ENCODE data around the gene AGAP1. TPM values are rescaled to one million over a fixed set of nuclear protein-coding genes. Genes with fewer than 3 reads are reported as not detected.

AGAP1 gene
- total RNA-seq: 19.5 and 30.0 TPM in 2 replicates

DNA sequence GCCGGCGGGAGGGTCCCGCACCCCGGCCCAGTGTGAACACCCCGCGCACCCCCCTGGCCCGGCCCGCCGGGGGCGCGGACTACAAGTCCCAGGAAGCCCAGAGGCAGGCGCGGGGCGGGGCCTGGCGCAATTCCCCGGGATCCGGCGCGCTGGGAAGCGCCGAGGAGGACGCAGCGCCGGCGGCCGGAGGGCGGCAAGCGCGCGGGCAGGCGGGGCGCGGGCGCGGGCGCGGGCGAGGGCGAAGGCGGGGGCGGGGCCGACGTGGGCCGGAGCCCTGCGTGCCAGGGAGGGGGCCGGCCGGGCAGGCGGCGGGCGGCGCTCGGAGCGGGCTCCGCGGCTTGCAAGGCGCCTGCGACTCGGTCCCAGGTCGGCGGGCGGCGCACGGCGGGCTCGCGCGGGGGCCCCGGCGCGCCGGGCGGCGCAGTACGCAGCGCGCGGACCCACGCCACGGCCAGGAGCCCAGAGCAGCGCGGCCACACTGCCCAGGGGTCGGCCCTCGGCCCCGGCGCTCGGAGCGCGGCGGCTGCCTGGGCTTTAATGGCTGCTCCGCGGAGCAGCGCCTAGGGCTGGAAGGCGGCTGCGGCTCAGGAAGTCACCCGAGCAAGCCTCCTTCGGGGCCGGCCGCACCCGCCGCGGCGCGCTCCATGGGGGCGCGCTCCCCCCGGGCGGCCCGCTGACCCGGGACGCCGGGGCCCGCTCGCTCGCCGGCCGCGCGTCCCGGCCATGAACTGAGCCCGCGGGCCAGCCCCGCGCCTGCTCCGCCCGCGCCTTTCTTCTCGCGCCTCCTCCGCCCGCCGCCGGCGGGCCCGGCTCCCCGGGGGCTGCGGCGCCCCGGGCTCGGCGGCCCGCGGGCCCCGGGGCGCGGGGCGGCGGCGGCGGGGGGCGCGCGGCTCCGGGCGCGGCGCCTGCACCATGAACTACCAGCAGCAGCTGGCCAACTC is at the start of gene AGAP1:
Gene AGAP1 (plus strand): TSS at position 269 of the 941 bp plus-strand sequence.

DNA sequence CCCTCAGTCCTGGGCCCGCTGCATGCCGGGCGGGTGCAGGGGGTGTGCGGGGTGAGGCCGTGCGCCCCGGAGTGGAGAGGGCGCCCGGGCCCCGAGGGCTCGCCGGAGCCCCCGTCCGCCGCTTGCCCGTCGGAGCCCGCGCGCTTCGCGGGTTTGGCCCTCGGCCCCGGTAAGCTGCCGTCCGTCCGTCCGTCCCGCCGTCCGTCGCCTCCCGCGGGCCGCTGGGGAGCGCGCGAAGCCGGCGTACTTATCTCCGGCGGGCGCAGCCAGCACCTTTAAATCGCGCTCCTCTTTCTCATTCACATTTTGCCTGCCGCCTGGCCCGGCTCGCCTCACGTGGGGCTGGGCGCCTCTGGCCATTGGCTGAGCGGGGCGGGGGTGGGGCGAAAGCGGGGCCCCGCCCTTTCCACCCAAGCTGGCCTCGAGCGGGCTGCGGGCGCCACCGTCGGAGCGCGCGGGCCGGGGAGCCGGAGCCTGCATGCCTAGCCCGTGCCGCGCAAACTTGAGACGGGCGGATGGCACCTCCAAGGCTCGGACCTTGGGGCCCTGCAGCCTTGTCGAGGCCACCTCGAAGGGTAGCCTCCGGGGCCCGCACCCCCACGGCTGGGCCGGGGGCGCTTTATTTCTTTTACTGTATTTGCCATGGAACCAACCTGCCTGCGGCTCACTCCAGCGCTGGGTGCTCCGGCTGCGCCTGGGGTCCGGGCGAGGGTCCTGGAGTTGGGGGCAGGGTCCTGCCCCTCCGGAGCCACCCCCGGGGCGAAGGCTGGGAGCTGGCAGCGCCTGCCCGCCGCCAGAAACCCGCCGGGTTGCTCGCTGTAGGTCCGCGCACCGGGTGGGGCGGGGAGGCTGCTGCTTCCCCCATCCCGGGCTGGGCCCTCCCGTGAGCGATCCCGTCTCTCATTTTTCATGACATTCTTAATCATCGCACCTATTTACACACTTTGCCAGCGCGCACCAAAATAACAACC is 674.6 kb downstream of the AGAP1 start, which contains the start of gene GBX2:
Gene GBX2 (minus strand): TSS at position 277 of the 971 bp plus-strand sequence. CDS start 415 bp downstream, outside the sequence.

Measured in nasal cavity respiratory epithelium epithelial cell of viscerocranial mucosa (primary cell).